ENCODE data around the gene TMEM175. TPM values are rescaled to one million over a fixed set of nuclear protein-coding genes. Genes with fewer than 3 reads are reported as not detected.

Gene TMEM175
- total and polyA plus RNA-seq, 9 of the 15 experiments (the other 6 are each of a cell fraction or from before 2014, with no cell fraction given): 0.13 to 30.9 (median 9.4) TPM

DNA sequence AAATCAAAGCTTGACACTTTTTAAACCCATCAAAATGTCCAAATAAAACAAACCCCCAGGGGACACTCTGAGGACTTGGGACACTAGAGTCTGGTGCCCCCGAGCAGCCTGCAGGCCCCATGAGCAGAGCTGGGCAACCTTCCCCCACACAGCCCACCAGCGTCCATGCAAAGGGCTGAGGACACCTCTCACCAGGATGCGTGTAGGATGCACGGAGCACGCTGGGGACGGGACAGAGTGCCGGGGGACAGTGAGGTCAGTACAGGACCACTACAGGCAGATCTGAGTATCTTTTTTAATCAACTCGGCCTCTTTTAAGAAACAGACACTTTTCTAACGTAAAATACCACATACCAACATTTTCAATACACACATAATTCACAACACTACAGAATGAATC lies 7.1 kb upstream of the TMEM175 start:
- TF ChIP-seq, protein P1, sequence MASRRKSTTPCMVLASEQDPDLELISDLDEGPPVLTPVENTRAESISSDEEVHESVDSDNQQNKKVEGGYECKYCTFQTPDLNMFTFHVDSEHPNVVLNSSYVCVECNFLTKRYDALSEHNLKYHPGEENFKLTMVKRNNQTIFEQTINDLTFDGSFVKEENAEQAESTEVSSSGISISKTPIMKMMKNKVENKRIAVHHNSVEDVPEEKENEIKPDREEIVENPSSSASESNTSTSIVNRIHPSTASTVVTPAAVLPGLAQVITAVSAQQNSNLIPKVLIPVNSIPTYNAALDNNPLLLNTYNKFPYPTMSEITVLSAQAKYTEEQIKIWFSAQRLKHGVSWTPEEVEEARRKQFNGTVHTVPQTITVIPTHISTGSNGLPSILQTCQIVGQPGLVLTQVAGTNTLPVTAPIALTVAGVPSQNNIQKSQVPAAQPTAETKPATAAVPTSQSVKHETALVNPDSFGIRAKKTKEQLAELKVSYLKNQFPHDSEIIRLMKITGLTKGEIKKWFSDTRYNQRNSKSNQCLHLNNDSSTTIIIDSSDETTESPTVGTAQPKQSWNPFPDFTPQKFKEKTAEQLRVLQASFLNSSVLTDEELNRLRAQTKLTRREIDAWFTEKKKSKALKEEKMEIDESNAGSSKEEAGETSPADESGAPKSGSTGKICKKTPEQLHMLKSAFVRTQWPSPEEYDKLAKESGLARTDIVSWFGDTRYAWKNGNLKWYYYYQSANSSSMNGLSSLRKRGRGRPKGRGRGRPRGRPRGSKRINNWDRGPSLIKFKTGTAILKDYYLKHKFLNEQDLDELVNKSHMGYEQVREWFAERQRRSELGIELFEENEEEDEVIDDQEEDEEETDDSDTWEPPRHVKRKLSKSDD (conservative IDR thresholded peaks at IDR 0.05; ENCODE audit: low read length): no peak
- TF ChIP-seq MBD2 (IDR thresholded peaks at IDR 0.05; ENCODE audit: borderline replicate concordance, low read depth) (no peak), MYBL2 (IDR thresholded peaks at IDR 0.05; ENCODE audit: low read depth) (no peak), MYBL2 (CRISPR knock-in tag; IDR thresholded peaks at IDR 0.05; ENCODE audit: borderline replicate concordance) (no peak), ZC3H8 (IDR thresholded peaks at IDR 0.05) (no peak), DMBX1 (CRISPR knock-in tag; IDR thresholded peaks at IDR 0.05; ENCODE audit: borderline replicate concordance) (no peak), ARNT (IDR thresholded peaks at IDR 0.05) (no peak)
- TF ChIP-seq, protein P2, sequence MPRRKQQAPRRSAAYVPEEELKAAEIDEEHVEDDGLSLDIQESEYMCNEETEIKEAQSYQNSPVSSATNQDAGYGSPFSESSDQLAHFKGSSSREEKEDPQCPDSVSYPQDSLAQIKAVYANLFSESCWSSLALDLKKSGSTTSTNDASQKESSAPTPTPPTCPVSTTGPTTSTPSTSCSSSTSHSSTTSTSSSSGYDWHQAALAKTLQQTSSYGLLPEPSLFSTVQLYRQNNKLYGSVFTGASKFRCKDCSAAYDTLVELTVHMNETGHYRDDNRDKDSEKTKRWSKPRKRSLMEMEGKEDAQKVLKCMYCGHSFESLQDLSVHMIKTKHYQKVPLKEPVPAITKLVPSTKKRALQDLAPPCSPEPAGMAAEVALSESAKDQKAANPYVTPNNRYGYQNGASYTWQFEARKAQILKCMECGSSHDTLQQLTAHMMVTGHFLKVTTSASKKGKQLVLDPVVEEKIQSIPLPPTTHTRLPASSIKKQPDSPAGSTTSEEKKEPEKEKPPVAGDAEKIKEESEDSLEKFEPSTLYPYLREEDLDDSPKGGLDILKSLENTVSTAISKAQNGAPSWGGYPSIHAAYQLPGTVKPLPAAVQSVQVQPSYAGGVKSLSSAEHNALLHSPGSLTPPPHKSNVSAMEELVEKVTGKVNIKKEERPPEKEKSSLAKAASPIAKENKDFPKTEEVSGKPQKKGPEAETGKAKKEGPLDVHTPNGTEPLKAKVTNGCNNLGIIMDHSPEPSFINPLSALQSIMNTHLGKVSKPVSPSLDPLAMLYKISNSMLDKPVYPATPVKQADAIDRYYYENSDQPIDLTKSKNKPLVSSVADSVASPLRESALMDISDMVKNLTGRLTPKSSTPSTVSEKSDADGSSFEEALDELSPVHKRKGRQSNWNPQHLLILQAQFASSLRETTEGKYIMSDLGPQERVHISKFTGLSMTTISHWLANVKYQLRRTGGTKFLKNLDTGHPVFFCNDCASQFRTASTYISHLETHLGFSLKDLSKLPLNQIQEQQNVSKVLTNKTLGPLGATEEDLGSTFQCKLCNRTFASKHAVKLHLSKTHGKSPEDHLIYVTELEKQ (CRISPR knock-in tag; IDR thresholded peaks at IDR 0.05): no peak
- TF ChIP-seq, protein P3, sequence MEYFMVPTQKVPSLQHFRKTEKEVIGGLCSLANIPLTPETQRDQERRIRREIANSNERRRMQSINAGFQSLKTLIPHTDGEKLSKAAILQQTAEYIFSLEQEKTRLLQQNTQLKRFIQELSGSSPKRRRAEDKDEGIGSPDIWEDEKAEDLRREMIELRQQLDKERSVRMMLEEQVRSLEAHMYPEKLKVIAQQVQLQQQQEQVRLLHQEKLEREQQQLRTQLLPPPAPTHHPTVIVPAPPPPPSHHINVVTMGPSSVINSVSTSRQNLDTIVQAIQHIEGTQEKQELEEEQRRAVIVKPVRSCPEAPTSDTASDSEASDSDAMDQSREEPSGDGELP (CRISPR knock-in tag; IDR thresholded peaks at IDR 0.05; ENCODE audit: borderline replicate concordance): no peak
- no TSS peak for BruUV-seq (replicated peaks)
- no peak for DNase-seq (ENCODE audit: extremely low read depth in 1 of 4, low spot score in 3 of 4)
- POLR2A ChIA-PET: interaction anchor here (0.6 to 0.8 kb wide), 2 partner anchors 13 to 159 kb away, joined by 3 read pairs; no protein-coding TSS in a partner anchor
- peaks cover 85% of the 10 kb centered on the region for H3K79me2 ChIP-seq (ENCODE audit: control insufficient read depth, insufficient read depth, low read length)
- WGBS (ENCODE audit: insufficient coverage, low coverage, missing lambda C conversion rate): 62% methylated on average over 9 of the region's 9 CpGs
- H3K36me3 ChIP-seq (ENCODE audit: control insufficient read depth, insufficient read depth, low read length): peaks cover 22% of the 10 kb centered on the region; the same call in 2 of the 3 replicates
- no peak overlapping the region for H3K4me3 ChIP-seq
- peak overlapping the region in 1 of 2 experiments; percentile 72; a peak in 1 of 4 replicates for H3K9ac ChIP-seq (ENCODE audit: insufficient read depth in 1 of 2, low read depth in 2 of 2, low read length in 2 of 2)
- H2AFZ ChIP-seq (ENCODE audit: low read depth, low read length): no peak overlapping the region
- intact Hi-C loops (cut with micrococcal nuclease) (no loop called here), in situ Hi-C loops (cut with MboI) (no loop called here)
- peaks cover 29% of the 10 kb centered on the region for H4K20me1 ChIP-seq (replicated peaks; ENCODE audit: control insufficient read depth, insufficient read depth, low read length)
- H3K4me2 ChIP-seq (ENCODE audit: insufficient read depth, low read length): no peak overlapping the region
- no peaks in the 10 kb centered on the region for H3K9me1 ChIP-seq (ENCODE audit: control insufficient read depth, insufficient read depth, low read length)
- CTCF ChIA-PET (ENCODE audit: low intra/inter-chr PET ratio): no interaction called here
- FAIRE-seq: no peak
- peak; percentile 8; the same call in 2 of the 3 replicates for ATAC-seq
- 0 out of 3 replicates have a peak overlapping the region, but pooled peaks have one; percentile 18 for H3K27ac ChIP-seq (ENCODE audit: extremely low read depth, low read depth, low read length)
- H3K4me1 ChIP-seq (replicated peaks in 1 of 2; ENCODE audit: control insufficient read depth in 2 of 2, insufficient read depth in 2 of 2, low read length in 2 of 2): peaks cover 20 to 26% of the 10 kb centered on the region in 2 experiments
- H3K27me3 ChIP-seq (ENCODE audit: control insufficient read depth in 2 of 2, insufficient read depth in 2 of 2, low read length in 2 of 2): no peaks in the 10 kb centered on the region
- no peaks in the 10 kb centered on the region for H3K9me3 ChIP-seq (replicated peaks; ENCODE audit: control insufficient read depth, insufficient read depth, low read depth, low read length)

Measured in K562 (cell line).